GM18511 (cell line): ENCODE results near the gene RCCD1.
"Not testable (repeated sequence)": the region's sequence is repeated elsewhere in the genome, so short reads cannot be mapped to it uniquely, and the experiment has no call there.

Source experiments
- ATAC-seq: cut with Tn5 transposase; IDR thresholded peaks from one replicate; pipeline ENCODE4 v1.9.1; 2021; ENCODE audit warnings: mild to moderate bottlenecking, moderate library complexity; ENCODE audit not compliant: unreplicated experiment

The RCCD1 gene

GRCh38 chr15:90917569-90917968 lies 37.1 kb upstream of the RCCD1 start:
- no peak for ATAC-seq

GRCh38 chr15:90918034-90918788 lies 36.5 kb upstream of the RCCD1 start:
- ATAC-seq, result no peak

GRCh38 chr15:90918835-90919234 lies 35.8 kb upstream of the RCCD1 start:
- no peak for ATAC-seq

GRCh38 chr15:90921887-90922286 lies 32.8 kb upstream of the RCCD1 start:
- ATAC-seq, result no peak

- peak; percentile 91 for ATAC-seq
Measured at GRCh38 chr15:90922712-90923322, 31.9 kb upstream of the RCCD1 start.

GRCh38 chr15:90924375-90924774 lies 30.3 kb upstream of the RCCD1 start:
- ATAC-seq, result peak; percentile 66

- not testable (repeated sequence) for ATAC-seq
Measured at GRCh38 chr15:90926766-90927165, 27.9 kb upstream of the RCCD1 start.

GRCh38 chr15:90928106-90928505 lies 26.6 kb upstream of the RCCD1 start:
- not testable (repeated sequence) for ATAC-seq

GRCh38 chr15:90929246-90930019 lies 25.3 kb upstream of the RCCD1 start:
- ATAC-seq, result peak; percentile 3

GRCh38 chr15:90930861-90931574 lies 23.7 kb upstream of the RCCD1 start:
- ATAC-seq, result no peak

GRCh38 chr15:90931575-90931827 lies 23.2 kb upstream of the RCCD1 start:
- ATAC-seq, result no peak

- peak; percentile 52 for ATAC-seq
Measured at GRCh38 chr15:90931828-90932659, 22.6 kb upstream of the RCCD1 start, which contains the start of gene HDDC3. Gene HDDC3, minus strand, starts transcription at chr15:90932549. Its CDS starts 9 bp downstream, at chr15:90932540.

GRCh38 chr15:90932660-90932991 lies 22.1 kb upstream of the RCCD1 start:
- no peak for ATAC-seq

GRCh38 chr15:90933301-90933700 lies 21.4 kb upstream of the RCCD1 start:
- ATAC-seq, result no peak

GRCh38 chr15:90934256-90934948 lies 20.3 kb upstream of the RCCD1 start:
- ATAC-seq, result peak; percentile 41

- ATAC-seq, result peak; percentile 68
Measured at GRCh38 chr15:90934949-90935751, 19.5 kb upstream of the RCCD1 start, which contains the start of gene UNC45A. Gene UNC45A, plus strand, starts transcription at chr15:90935285. Its CDS starts 40 bp downstream, at chr15:90935325.

GRCh38 chr15:90936823-90937222 lies 17.9 kb upstream of the RCCD1 start:
- ATAC-seq, result no peak

GRCh38 chr15:90938261-90938660 lies 16.4 kb upstream of the RCCD1 start:
- no peak for ATAC-seq

- no peak for ATAC-seq
Measured at GRCh38 chr15:90939756-90940155, 14.9 kb upstream of the RCCD1 start.
